ENCODE data around the gene MED23. TPM values are rescaled to one million over a fixed set of nuclear protein-coding genes. Genes with fewer than 3 reads are reported as not detected.

The MED23 gene
- total RNA-seq, 1 experiment from 2014 or later = 18.1 TPM

- BruUV-seq (replicated peaks) = no TSS peak
- H3K27ac ChIP-seq (ENCODE audit: low read length) = no peak overlapping the region
- H3K4me2 ChIP-seq (ENCODE audit: low read length) = no peak overlapping the region
- peaks cover 43% of the 10 kb centered on the region for H3K4me1 ChIP-seq (ENCODE audit: insufficient read depth, low read length)
- intact Hi-C loops (cut with micrococcal nuclease) = no loop called here
- peaks cover 8% of the 10 kb centered on the region for H3F3A ChIP-seq (ENCODE audit: low read length, unreplicated experiment)
- DNase-seq (no peak), ATAC-seq (no peak)
- H3K9me2 ChIP-seq (replicated peaks; ENCODE audit: low read length) = no peaks in the 10 kb centered on the region
- no peak overlapping the region for H3K9ac ChIP-seq (ENCODE audit: low read length)
- CTCF ChIA-PET = no interaction called here
- no peaks in the 10 kb centered on the region for H3K79me2 ChIP-seq (ENCODE audit: low read length)
- H3K36me3 ChIP-seq (ENCODE audit: low read depth, low read length) = no peaks in the 10 kb centered on the region
- TF ChIP-seq, protein P1, sequence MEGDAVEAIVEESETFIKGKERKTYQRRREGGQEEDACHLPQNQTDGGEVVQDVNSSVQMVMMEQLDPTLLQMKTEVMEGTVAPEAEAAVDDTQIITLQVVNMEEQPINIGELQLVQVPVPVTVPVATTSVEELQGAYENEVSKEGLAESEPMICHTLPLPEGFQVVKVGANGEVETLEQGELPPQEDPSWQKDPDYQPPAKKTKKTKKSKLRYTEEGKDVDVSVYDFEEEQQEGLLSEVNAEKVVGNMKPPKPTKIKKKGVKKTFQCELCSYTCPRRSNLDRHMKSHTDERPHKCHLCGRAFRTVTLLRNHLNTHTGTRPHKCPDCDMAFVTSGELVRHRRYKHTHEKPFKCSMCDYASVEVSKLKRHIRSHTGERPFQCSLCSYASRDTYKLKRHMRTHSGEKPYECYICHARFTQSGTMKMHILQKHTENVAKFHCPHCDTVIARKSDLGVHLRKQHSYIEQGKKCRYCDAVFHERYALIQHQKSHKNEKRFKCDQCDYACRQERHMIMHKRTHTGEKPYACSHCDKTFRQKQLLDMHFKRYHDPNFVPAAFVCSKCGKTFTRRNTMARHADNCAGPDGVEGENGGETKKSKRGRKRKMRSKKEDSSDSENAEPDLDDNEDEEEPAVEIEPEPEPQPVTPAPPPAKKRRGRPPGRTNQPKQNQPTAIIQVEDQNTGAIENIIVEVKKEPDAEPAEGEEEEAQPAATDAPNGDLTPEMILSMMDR (conservative IDR thresholded peaks at IDR 0.05; ENCODE audit: low read depth, low read length) = no peak
- no peak for TF ChIP-seq EZH2phosphoT487 (IDR thresholded peaks at IDR 0.05; ENCODE audit: borderline replicate concordance, low read length)
- TF ChIP-seq EZH2 (IDR thresholded peaks at IDR 0.05; ENCODE audit: low read length, unreplicated experiment) = no peak
- H4K20me1 ChIP-seq (ENCODE audit: low read length) = no peaks in the 10 kb centered on the region
- no peaks in the 10 kb centered on the region for H3K9me3 ChIP-seq (ENCODE audit: low read length)
- H3K4me3 ChIP-seq (ENCODE audit: low read length) = no peak overlapping the region
- POLR2A ChIA-PET (ENCODE audit: unreplicated experiment) = no interaction called here
- H2AFZ ChIP-seq (ENCODE audit: low read length) = no peak overlapping the region
- H3K27me3 ChIP-seq (ENCODE audit: low read length) = no peaks in the 10 kb centered on the region
These were observed 28.6 kb upstream of the MED23 start for GRCh38 chr6:131656667-131657066.

GRCh38 chr6:131655951-131656350 lies 27.9 kb upstream of the MED23 start:
- TF ChIP-seq, protein P1 (conservative IDR thresholded peaks at IDR 0.05; ENCODE audit: low read depth, low read length) = no peak
- TF ChIP-seq EZH2phosphoT487 (IDR thresholded peaks at IDR 0.05; ENCODE audit: borderline replicate concordance, low read length) = no peak
- no peak for TF ChIP-seq EZH2 (IDR thresholded peaks at IDR 0.05; ENCODE audit: low read length, unreplicated experiment)
- Histone ChIP-seq H3K36me3 (ENCODE audit: low read depth, low read length) (no peaks in the 10 kb centered on the region), H3K9ac (ENCODE audit: low read length) (no peak overlapping the region), H3K4me2 (ENCODE audit: low read length) (no peak overlapping the region), H3K9me2 (replicated peaks; ENCODE audit: low read length) (no peaks in the 10 kb centered on the region), H3F3A (ENCODE audit: low read length, unreplicated experiment) (peaks cover 8% of the 10 kb centered on the region), H4K20me1 (ENCODE audit: low read length) (no peaks in the 10 kb centered on the region), H3K79me2 (ENCODE audit: low read length) (no peaks in the 10 kb centered on the region), H3K4me3 (ENCODE audit: low read length) (no peak overlapping the region), H3K27me3 (ENCODE audit: low read length) (no peaks in the 10 kb centered on the region), H3K27ac (ENCODE audit: low read length) (no peak overlapping the region), H3K9me3 (ENCODE audit: low read length) (no peaks in the 10 kb centered on the region), H2AFZ (ENCODE audit: low read length) (no peak overlapping the region), H3K4me1 (ENCODE audit: insufficient read depth, low read length) (peaks cover 51% of the 10 kb centered on the region)
- ChIA-PET POLR2A (ENCODE audit: unreplicated experiment) (no interaction called here), CTCF (no interaction called here)
- DNase-seq = peak; percentile 17
- BruUV-seq (replicated peaks) = no TSS peak
- intact Hi-C loops (cut with micrococcal nuclease) = no loop called here
- ATAC-seq = no peak

- Histone ChIP-seq H3K9ac (ENCODE audit: low read length) (no peak overlapping the region), H3K36me3 (ENCODE audit: low read depth, low read length) (no peaks in the 10 kb centered on the region), H3K27ac (ENCODE audit: low read length) (no peak overlapping the region), H3K4me2 (ENCODE audit: low read length) (no peak overlapping the region), H3K9me3 (ENCODE audit: low read length) (no peaks in the 10 kb centered on the region), H3F3A (ENCODE audit: low read length, unreplicated experiment) (peaks cover 8% of the 10 kb centered on the region), H3K27me3 (ENCODE audit: low read length) (no peaks in the 10 kb centered on the region), H3K79me2 (ENCODE audit: low read length) (no peaks in the 10 kb centered on the region), H3K4me1 (ENCODE audit: insufficient read depth, low read length) (peaks cover 51% of the 10 kb centered on the region), H4K20me1 (ENCODE audit: low read length) (no peaks in the 10 kb centered on the region), H2AFZ (ENCODE audit: low read length) (no peak overlapping the region), H3K9me2 (replicated peaks; ENCODE audit: low read length) (no peaks in the 10 kb centered on the region), H3K4me3 (ENCODE audit: low read length) (no peak overlapping the region)
- DNase-seq (no peak), ATAC-seq (no peak)
- BruUV-seq (replicated peaks) = no TSS peak
- POLR2A ChIA-PET (ENCODE audit: unreplicated experiment) = no interaction called here
- CTCF ChIA-PET = no interaction called here
- intact Hi-C loops (cut with micrococcal nuclease) = no loop called here
- TF ChIP-seq, protein P1 (conservative IDR thresholded peaks at IDR 0.05; ENCODE audit: low read depth, low read length) = no peak
- TF ChIP-seq EZH2phosphoT487 (IDR thresholded peaks at IDR 0.05; ENCODE audit: borderline replicate concordance, low read length) (no peak), EZH2 (IDR thresholded peaks at IDR 0.05; ENCODE audit: low read length, unreplicated experiment) (no peak)
These were observed 27.3 kb upstream of the MED23 start for GRCh38 chr6:131655387-131655786.

All from PC-3 (cell line).